GM18907 (cell line): ENCODE measurements around the gene HMGN2.
A peak's percentile ranks its signal among the peaks of the same experiment; 100 is the strongest.

Source experiments
- ATAC-seq: cut with Tn5 transposase; IDR thresholded peaks from one replicate; pipeline ENCODE4 v1.9.1; 2021; ENCODE audit warnings: mild to moderate bottlenecking, moderate library complexity; ENCODE audit not compliant: unreplicated experiment

Gene HMGN2

GRCh38 chr1:26472320-26472900, at the start of gene HMGN2:
TSS of gene HMGN2 (plus strand) at chr1:26472440. CDS start at chr1:26472613, 173 bp downstream.
- peak; percentile 56 for ATAC-seq

GRCh38 chr1:26429721-26430120, 42.5 kb upstream of the HMGN2 start:
- no peak for ATAC-seq

- ATAC-seq = peak; percentile 95
Observed at GRCh38 chr1:26431979-26432695, 40.1 kb upstream of the HMGN2 start, which contains the start of gene DHDDS. TSS of gene DHDDS (plus strand) at chr1:26432321. CDS start at chr1:26432946, 625 bp downstream.

GRCh38 chr1:26432793-26433192, 39.4 kb upstream of the HMGN2 start:
- ATAC-seq = no peak

GRCh38 chr1:26434161-26434752, 38.0 kb upstream of the HMGN2 start:
- no peak for ATAC-seq

GRCh38 chr1:26438041-26438440, 34.2 kb upstream of the HMGN2 start:
- ATAC-seq = no peak

- ATAC-seq = no peak
Observed at GRCh38 chr1:26440259-26440658, 32.0 kb upstream of the HMGN2 start.

GRCh38 chr1:26449868-26450267, 22.4 kb upstream of the HMGN2 start:
- ATAC-seq = no peak

GRCh38 chr1:26450908-26451307, 21.3 kb upstream of the HMGN2 start:
- ATAC-seq = no peak

GRCh38 chr1:26452459-26453183, 19.6 kb upstream of the HMGN2 start:
- no peak for ATAC-seq

GRCh38 chr1:26459148-26459547, 13.1 kb upstream of the HMGN2 start:
- ATAC-seq = no peak

- ATAC-seq = no peak
Observed at GRCh38 chr1:26459573-26460031, 12.6 kb upstream of the HMGN2 start.

GRCh38 chr1:26468911-26469310, 3.3 kb upstream of the HMGN2 start:
- no peak for ATAC-seq

- no peak for ATAC-seq
Observed at GRCh38 chr1:26469558-26469957, 2.7 kb upstream of the HMGN2 start.

- no peak for ATAC-seq
Observed at GRCh38 chr1:26470878-26471497, 1.3 kb upstream of the HMGN2 start.

- ATAC-seq = peak; percentile 12
Observed at GRCh38 chr1:26471498-26472319, 531 bp upstream of the HMGN2 start.

- ATAC-seq = peak; percentile 72
Observed at GRCh38 chr1:26472901-26473845, 933 bp downstream of the HMGN2 start.

GRCh38 chr1:26474818-26475217, 2.6 kb downstream of the HMGN2 start:
- no peak for ATAC-seq

GRCh38 chr1:26475989-26476388, 3.7 kb downstream of the HMGN2 start:
- no peak for ATAC-seq
